ENCODE measurements around the gene WDR37. TPM values are rescaled to one million over a fixed set of nuclear protein-coding genes. Genes with fewer than 3 reads are reported as not detected.

The WDR37 gene
- polyA plus RNA-seq, 10 donors, result 8.6 to 13.0 (median 10.7) TPM

DNA sequence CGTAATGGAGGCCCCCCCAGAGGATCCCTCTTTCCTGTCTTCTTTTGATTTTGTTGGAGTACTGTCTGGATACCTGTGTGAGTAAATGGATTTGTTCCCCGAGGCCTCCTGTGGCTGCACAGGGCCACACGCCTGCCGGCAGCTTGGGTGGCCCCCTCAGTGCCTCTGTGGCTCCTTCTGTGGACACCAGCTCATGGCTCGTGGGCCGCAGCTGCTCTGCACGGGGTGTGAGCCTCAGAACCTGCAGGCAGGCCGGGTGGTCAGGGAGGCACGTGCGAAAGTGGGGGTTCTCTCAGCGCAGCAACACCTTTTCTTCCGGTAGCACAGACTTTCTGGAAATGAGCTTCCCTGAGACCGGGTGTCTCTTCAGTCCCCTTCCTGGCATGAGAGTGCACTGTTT, 70.3 kb downstream of the WDR37 start:
- DNase-seq, result no peak

GRCh38 chr10:1127629-1128028, 71.4 kb downstream of the WDR37 start:
- DNase-seq, result no peak

- no peak for DNase-seq
These were observed 71.9 kb downstream of the WDR37 start for GRCh38 chr10:1128115-1128514.

DNA sequence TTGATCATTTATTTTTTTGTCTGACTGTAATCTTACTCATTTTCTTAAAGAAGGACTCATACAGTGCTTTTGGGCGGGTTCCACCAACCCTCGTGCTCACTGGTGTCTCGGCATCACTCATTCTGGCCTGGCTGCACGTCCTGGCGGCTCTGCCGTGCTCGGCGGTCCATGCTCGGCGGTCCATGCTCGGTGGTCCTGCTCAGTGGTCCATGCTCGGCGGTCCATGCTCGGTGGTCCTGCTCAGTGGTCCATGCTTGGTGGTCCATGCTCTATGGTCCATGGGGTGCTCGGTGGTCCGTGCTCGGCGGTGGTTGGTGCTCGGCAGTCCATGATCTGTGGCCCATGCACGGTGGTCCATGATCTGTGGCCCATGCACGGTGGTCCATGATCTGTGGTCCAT, 72.5 kb downstream of the WDR37 start:
- DNase-seq, result no peak

GRCh38 chr10:1130226-1130625, 74.0 kb downstream of the WDR37 start:
- no peak for DNase-seq

GRCh38 chr10:1130995-1131790, 75.0 kb downstream of the WDR37 start:
- no peak for DNase-seq

- no peak for DNase-seq
These were observed 76.4 kb downstream of the WDR37 start for GRCh38 chr10:1132584-1132983.

DNA sequence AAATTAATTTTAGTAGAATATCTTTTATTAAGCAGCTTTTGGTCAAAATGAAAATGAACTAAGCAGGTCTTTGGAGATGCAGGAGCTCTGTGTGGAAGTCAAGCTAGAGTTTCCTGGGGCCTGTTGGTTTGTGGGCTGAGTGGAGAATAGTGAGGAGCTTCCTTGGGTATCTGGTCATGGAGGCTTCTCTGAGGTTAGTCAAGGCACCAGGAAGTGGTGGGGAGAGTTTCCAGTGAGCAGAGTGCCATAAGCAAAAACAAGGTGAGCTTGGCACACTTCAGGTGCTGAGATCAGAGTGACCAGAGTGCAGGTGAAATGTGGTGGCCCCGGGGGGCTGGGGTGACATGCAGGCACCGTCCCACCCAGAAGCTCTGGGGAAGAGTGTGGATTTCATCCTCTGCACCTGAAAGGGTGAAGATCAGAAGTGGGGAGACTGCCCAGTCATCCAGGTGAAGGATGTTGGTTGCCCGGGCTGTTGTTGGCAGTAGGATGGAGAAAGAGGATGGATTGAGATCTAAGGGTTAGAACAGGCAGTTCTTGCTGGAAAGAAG, 77.4 kb downstream of the WDR37 start:
- no peak for DNase-seq

GRCh38 chr10:1134156-1134555, 78.0 kb downstream of the WDR37 start:
- no peak for DNase-seq

DNA sequence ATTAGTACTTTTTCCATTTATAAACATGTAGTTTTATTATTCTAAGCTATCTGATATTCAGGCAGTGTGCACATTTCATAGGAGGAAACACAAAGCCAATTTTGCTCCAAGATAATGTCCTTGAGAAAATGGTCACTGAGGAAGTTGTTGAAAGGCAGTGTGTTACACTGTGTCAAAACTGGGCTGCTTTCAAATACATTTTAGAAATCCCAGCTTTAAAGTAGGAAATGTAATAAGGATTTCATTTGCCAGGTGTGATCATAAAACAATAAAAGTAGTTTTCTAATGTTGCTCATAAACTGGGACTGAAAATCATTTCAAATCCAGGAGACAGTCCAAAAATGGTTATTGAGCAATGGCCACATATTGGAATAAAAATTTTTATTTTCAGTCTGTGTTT, 80.1 kb downstream of the WDR37 start:
- DNase-seq, result peak in 1 of 3 donors; percentile 19

- DNase-seq, result no peak
These were observed 81.4 kb downstream of the WDR37 start for GRCh38 chr10:1137499-1138163.

DNA sequence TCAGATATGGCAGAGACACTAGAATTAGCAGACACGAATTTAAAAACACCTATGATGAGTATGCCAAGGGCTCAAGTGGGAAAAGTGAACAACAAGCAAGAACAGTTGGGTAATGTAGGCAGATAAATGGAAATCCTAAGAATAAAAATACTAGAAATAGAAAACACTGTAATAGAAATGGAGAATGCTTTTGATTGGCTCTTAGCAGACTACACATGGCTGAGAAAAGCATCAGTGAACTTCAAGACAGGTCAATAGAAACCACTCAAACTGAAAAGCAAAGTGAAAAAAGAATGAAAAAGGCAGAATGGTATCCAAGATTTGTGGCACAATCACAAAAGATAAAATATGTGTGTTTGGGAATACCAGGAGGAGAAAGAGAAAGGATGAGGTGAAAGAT, 82.3 kb downstream of the WDR37 start:
- no peak for DNase-seq

GRCh38 chr10:1141261-1141660, 85.1 kb downstream of the WDR37 start:
- no peak for DNase-seq

DNA sequence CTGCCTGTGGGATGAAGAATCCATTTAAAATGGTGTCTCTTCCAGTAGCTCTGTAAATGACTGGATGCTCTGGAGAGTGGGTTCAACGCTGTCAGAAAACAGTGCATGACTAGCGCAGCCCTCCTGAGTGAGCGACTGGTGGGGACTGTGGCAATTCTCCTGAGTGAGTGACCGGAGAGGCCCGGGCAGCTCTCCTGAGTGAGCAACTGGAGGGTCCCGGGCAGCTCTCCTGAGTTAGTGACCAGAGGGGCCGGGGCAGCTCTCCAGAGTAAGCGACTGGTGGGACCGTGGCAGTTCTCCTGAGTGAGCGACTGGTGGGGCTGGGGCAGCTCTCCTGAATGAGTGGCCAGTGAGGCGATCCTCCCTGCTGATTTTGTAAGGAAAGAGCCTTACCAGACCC, 85.5 kb downstream of the WDR37 start:
- DNase-seq, result no peak

GRCh38 chr10:1142596-1142995, 86.4 kb downstream of the WDR37 start:
- DNase-seq, result no peak

DNA sequence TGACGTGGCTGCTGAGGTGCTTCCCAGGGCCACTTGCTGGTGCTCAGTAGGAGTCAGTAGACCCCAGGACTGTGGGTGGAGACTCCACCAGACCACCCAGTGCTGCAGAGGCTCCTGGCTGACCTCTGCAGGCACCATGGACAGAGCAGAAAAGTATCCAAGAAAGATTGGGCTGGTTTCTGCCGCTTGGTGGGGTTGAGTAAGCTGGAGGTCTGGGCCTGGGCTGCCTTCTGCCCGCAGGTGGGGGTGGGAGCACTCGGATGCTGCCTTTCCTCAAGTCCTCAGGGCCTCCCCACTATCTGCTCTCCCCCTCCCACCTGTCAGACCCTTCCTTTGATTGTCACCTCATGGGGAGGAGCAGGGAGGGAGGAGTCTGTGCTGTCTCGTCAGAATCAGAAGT, 91.6 kb downstream of the WDR37 start:
- DNase-seq, result no peak

- no peak for DNase-seq
These were observed 92.8 kb downstream of the WDR37 start for GRCh38 chr10:1148855-1149605.

DNA sequence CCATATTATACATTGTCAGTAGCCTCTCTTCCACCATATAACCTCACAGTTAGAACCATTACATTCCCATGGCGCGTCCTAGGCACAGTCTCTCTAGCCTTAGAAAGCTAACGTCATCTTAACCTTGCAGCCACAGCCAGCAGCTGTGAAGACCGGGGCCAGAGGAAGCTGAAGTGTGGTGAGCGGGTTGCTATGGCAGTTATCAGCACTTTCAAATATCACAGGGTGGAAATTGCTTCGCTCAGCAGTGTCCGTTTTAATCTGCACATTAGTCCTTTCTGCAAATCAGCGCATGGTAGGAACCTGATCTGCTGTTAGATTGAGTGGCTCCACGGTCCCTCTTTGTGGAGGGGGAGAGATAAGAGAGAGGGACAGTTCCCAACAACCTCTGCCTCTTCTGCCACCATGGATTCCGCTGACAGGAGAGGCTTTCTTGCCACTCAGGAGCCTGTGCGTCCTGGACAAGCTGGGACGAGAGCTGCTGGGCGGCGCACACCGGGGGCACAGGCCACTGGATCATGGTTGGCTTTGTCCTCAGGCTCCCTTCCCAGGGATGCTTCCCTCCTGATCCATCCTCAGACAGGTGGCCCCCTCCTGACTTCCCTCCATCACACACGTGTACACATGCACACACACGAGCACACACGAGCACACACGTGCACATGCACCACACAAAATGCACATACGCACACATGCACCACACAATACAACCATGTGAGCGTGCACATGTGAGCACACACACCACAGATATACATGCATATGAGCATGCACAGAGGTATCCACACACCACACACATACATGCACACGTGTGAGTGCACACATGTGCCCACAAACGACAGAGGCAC, 93.8 kb downstream of the WDR37 start:
- DNase-seq, result peak in 1 of 3 donors; percentile 1

DNA sequence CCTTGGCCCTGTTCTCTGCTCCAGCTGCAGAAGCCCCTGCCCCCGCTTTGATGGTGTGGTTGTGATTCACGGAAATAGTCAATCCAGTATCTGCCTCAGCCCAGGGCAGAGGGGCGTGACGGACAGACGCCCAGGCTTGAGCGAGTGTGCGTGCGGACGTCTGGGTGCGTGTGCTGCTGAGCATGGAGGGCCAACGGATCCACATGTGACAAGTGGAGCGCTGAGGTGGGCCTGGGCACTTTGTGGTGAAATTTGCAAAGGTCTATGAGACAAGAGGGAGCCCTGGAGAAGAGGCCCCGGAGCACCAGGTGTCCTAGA, 94.4 kb downstream of the WDR37 start:
- DNase-seq, result no peak

- no peak for DNase-seq
These were observed 95.2 kb downstream of the WDR37 start for GRCh38 chr10:1151076-1152033.

Measured in muscle of back (tissue), 11 donors.